Body of pancreas (tissue), 4 donors: ENCODE measurements around the gene FOXL1. TPM values are rescaled to one million over a fixed set of nuclear protein-coding genes. Genes with fewer than 3 reads are reported as not detected.

Source experiments
- ATAC-seq: fragments of 150-250 bp; one replicate; pipeline ENCODE4 v1.9.1; 2016
- DNase-seq, 4 donors: peaks; one replicate each; pipeline ENCODE4 v3.0.0-alpha.2; 2019
- H3K27ac ChIP-seq, 4 donors: fragments of 200-600 bp; sonication (generic); 1 replicate in 3 of 4; 2 replicates in 1 of 4; pipeline versions ENCODE4 v1.5.1 to v1.6.1; 2016 to 2019; ENCODE audit warnings: mild to moderate bottlenecking in 1 of 4, mixed read lengths in 1 of 4, moderate library complexity in 1 of 4
- H3K27me3 ChIP-seq, 2 donors: fragments of 200-600 bp; sonication (generic); one replicate each; pipeline ENCODE4 v1.6.0; 2016; ENCODE audit warnings: mild to moderate bottlenecking in 1 of 2
- H3K36me3 ChIP-seq, 2 donors: fragments of 200-600 bp; sonication (generic); replicated peaks in 1 of 2; 2 replicates each; pipeline ENCODE4 v1.5.1; 2016; ENCODE audit warnings: low read depth in 2 of 2; ENCODE audit not compliant: insufficient read depth in 1 of 2
- H3K4me1 ChIP-seq: fragments of 200-600 bp; sonication (generic); one replicate; pipeline ENCODE4 v1.6.0; 2016
- H3K4me3 ChIP-seq, 2 donors: fragments of 200-600 bp; sonication (generic); 1 replicate in 1 of 2; 2 replicates in 1 of 2; pipeline ENCODE4 v1.5.1; 2016 to 2019
- H3K9me3 ChIP-seq, 3 donors: fragments of 200-600 bp; sonication (generic); 1 replicate in 2 of 3; 2 replicates in 1 of 3; pipeline ENCODE4 v1.5.1; 2016
- POLR2A ChIP-seq, 3 donors: fragments of 450-650 bp; IDR thresholded peaks; one replicate each; pipeline ENCODE4 v1.6.1; 2016; ENCODE audit warnings: antibody characterized with exemption in 3 of 3, mild to moderate bottlenecking in 2 of 3
- WGBS, 2 donors: methylation state at CpG; one replicate each; pipeline ENCODE4 v1.1.5; 2017; 5-methylcytosine and 5-hydroxymethylcytosine counted together
- intact Hi-C: fragments of 100-400 bp; cut with DNase I; formaldehyde crosslinking; loops from one replicate; pipeline ENCODE4 v1.15.1; 2023
- total RNA-seq, 2 donors: library from RNA; depleted of rRNA; stranded (reverse); fragments of >200 nt; gene quantifications; one replicate each; pipeline ENCODE4 v1.1.0, GENCODE V29; 2016
- TF ChIP-seq, protein P1 (sequence below), 7 experiments: fragments of 450-650 bp in 4 of 7; fragments of 200-600 bp in 3 of 7; sonication (generic) in 3 of 7; IDR thresholded peaks; one replicate each; pipeline ENCODE4 v1.5.1; 2016 to 2019; ENCODE audit warnings: antibody characterized with exemption in 7 of 7

The FOXL1 gene
- total RNA-seq, 2 donors from 2014 or later: 0.52 TPM; not detected in 1

DNA sequence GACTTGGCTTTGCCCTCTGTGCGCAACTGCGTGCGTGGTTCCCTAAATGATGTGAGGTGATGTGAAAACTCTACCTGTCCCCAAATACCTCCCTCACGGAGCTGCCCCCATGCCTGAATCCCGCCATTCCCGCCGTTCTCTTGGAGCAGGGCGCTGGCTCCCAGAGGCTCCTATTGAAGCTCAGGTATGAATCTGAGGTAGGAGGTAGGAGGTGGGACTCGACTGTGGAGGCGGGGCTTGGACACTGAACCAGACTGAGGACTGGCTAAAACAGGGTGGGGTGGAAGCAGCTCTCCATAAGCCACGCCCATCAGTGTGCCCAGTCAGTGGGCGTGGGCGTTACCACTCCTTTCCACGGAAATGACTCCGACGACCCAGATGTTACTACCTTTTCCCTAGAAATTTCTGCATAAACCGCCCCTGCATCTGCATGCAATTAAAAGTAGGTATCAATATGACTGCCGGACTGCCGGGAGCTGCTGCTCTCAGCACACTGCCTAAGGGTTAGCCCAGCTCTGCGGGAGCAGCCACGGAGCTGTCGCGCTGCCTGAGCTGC lies 41.0 kb downstream of the FOXL1 start:
- H3K27ac ChIP-seq: no peak overlapping the region
- WGBS, 2 donors: 77 to 79% methylated on average over 19 to 23 of the region's 23 CpGs
- ATAC-seq (no peak), DNase-seq (no peak)
- H3K27me3 ChIP-seq: no peaks in the 10 kb centered on the region
- no peaks in the 10 kb centered on the region for H3K4me1 ChIP-seq
- TF ChIP-seq, protein P1, sequence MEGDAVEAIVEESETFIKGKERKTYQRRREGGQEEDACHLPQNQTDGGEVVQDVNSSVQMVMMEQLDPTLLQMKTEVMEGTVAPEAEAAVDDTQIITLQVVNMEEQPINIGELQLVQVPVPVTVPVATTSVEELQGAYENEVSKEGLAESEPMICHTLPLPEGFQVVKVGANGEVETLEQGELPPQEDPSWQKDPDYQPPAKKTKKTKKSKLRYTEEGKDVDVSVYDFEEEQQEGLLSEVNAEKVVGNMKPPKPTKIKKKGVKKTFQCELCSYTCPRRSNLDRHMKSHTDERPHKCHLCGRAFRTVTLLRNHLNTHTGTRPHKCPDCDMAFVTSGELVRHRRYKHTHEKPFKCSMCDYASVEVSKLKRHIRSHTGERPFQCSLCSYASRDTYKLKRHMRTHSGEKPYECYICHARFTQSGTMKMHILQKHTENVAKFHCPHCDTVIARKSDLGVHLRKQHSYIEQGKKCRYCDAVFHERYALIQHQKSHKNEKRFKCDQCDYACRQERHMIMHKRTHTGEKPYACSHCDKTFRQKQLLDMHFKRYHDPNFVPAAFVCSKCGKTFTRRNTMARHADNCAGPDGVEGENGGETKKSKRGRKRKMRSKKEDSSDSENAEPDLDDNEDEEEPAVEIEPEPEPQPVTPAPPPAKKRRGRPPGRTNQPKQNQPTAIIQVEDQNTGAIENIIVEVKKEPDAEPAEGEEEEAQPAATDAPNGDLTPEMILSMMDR (IDR thresholded peaks at IDR 0.05): no peak
- no peak for TF ChIP-seq POLR2A (IDR thresholded peaks at IDR 0.05)
- no peak overlapping the region for H3K4me3 ChIP-seq
- intact Hi-C loops: no loop called here
- no peaks in the 10 kb centered on the region for H3K9me3 ChIP-seq
- no peaks in the 10 kb centered on the region for H3K36me3 ChIP-seq

DNA sequence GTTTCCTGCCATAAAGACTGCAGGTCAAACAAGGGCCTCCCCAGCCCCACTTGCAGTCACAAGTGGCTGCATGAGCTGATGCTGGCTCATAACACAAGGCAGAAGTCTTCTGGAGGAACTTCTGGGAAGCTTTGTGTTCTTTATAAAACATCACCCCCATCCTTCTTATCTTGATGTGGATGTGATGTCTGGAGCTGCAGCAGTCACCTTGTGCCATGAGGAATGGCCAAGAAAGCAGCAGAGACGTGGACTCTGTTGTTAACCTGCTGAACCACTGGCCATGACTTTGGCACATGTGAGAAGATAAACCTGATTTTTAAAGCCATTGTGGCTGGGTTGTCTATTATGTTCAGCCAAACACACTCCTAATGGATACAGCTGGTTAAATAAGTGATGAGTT lies 41.8 kb downstream of the FOXL1 start:
- Histone ChIP-seq H3K36me3 (no peaks in the 10 kb centered on the region), H3K27me3 (no peaks in the 10 kb centered on the region), H3K4me3 (no peak overlapping the region), H3K27ac (no peak overlapping the region), H3K9me3 (no peaks in the 10 kb centered on the region), H3K4me1 (no peaks in the 10 kb centered on the region)
- no peak for ATAC-seq
- TF ChIP-seq POLR2A (IDR thresholded peaks at IDR 0.05): no peak
- TF ChIP-seq, protein P1 (IDR thresholded peaks at IDR 0.05): no peak
- intact Hi-C loops: no loop called here
- no peak for DNase-seq
- WGBS, 2 donors: 61 to 71% methylated on average over 1 of the region's 1 CpG

DNA sequence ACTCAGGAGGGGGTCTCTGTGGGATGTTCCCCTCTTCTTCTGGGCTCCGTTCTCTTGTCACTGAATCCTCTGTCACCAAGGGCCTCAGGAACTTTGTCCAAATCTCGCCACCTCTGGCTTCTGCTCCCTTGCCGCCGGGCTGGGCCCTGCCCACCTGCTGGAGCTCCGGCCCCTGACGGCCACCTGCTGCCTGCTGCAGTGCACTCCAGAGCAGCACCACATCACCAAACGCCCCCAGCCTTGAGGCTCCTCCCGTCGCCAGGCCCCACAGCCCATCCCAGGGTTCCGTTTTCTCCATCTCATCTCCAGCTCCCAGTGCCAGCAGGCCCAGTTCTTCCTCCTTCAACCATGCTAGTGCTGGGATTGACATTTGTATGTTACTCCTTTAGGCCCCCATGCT lies 43.6 kb downstream of the FOXL1 start:
- TF ChIP-seq POLR2A (IDR thresholded peaks at IDR 0.05): no peak
- TF ChIP-seq, protein P1 (IDR thresholded peaks at IDR 0.05): no peak
- no peaks in the 10 kb centered on the region for H3K27me3 ChIP-seq

DNA sequence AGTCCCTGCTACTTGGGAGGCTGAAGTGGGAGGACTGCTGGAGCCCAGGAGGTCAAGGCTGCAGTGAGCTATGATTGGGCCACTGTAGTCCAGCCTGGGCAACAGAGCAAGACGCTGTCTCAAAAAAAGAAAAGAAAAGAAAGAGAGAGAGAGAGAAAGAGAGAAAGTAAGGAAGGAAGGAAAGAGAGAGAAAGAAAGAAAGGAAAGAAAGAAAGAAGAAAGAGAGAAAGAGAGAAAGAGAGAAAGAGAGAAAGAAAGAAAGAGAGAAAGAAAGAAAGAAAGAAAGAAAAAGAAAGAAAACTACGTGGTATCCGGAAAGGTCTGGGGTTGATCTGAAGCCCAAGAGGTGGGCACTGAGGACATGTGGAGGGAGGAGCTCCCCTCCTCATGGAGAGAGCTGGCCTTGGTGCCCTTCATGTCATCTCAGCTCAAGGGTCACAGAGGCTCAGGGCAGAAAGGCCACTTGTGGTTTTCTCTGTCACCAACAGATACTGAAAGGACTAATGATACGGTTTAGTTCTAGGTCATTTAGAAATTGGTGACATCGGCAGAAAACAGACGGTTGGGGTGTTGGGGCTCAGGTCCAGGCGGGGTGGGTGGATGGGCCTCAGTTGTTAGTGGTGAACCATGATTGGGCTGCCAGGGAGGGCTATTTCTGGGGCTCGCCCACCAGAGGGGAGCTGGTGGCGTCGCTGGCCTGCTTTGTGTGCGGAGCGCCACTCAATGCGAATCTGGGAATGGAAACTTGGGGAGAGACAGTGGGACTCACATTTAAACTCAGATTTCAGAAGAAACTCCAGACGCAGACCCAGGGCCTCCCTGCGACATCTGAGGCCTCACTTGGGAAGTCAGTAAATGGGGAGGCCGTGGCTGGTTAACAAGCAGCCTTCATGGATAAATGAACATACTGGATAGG lies 44.6 kb downstream of the FOXL1 start:
- intact Hi-C loops: no loop called here
- TF ChIP-seq, protein P1 (IDR thresholded peaks at IDR 0.05): no peak
- no peak for TF ChIP-seq POLR2A (IDR thresholded peaks at IDR 0.05)
- Histone ChIP-seq H3K4me3 (no peak overlapping the region), H3K36me3 (no peaks in the 10 kb centered on the region), H3K27me3 (no peaks in the 10 kb centered on the region), H3K27ac (no peak overlapping the region), H3K9me3 (no peaks in the 10 kb centered on the region), H3K4me1 (no peaks in the 10 kb centered on the region)
- DNase-seq: no peak
- 71 to 75% methylated on average over 13 to 16 of the region's 16 CpGs for WGBS, 2 donors
- ATAC-seq: no peak

More for the DNA sequence above, 43.6 kb downstream of the FOXL1 start:
- 64 to 81% methylated on average over 10 of the region's 10 CpGs for WGBS, 2 donors
- no peak for DNase-seq
- Histone ChIP-seq H3K27ac (no peak overlapping the region), H3K36me3 (no peaks in the 10 kb centered on the region), H3K9me3 (no peaks in the 10 kb centered on the region), H3K4me1 (no peaks in the 10 kb centered on the region), H3K4me3 (no peak overlapping the region)
- intact Hi-C loops: no loop called here
- ATAC-seq: no peak
